ENCODE measurements around the gene SLC1A7. TPM values are rescaled to one million over a fixed set of nuclear protein-coding genes. Genes with fewer than 3 reads are reported as not detected.

Gene SLC1A7
- total and polyA plus RNA-seq, 2 experiments from 2014 or later, result not detected

DNA sequence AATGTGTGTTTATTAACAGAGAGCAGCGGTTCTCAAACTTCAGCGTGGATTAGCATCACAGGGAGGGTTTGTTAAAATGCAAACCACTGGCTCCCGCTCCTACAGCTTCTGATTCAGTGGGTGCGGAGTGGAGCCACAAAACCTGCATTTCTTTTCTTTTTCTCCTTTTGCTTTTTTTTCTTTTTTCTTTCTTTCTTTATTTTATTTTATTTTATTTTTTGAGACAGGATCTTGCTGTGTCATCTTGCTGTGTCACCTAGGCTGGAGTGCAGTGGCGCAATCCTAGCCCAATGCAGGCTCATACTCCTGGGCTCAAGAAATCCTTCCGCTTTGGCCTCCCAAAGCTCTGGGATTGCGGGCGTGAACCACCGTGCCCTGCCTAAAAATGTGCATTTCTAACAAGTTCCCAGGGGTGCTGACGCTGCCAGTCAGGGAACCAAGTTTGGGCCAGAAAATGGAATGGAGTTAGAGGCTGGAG is 20.9 kb upstream of the SLC1A7 start:
- Histone ChIP-seq H3K79me2 (no peaks in the 10 kb centered on the region), H3K36me3 (replicated peaks; ENCODE audit: insufficient read depth, low read depth) (no peaks in the 10 kb centered on the region), H3K27me3 (peaks cover 2% of the 10 kb centered on the region), H3K4me2 (no peak overlapping the region), H3K9me3 (ENCODE audit: low read depth) (no peaks in the 10 kb centered on the region), H4K20me1 (ENCODE audit: insufficient read depth, poor library complexity, severe bottlenecking) (no peaks in the 10 kb centered on the region), H3K4me1 (ENCODE audit: insufficient read depth) (no peaks in the 10 kb centered on the region), H3K27ac (no peak overlapping the region), H3K4me3 (no peak overlapping the region), H3K9me2 (replicated peaks; ENCODE audit: insufficient read depth) (no peaks in the 10 kb centered on the region), H2AFZ (no peak overlapping the region)
- no peak for DNase-seq (ENCODE audit: low spot score)
- 64% methylated on average over 10 of the region's 10 CpGs for WGBS (ENCODE audit: low lambda C conversion rate, missing lambda C conversion rate)
- TF ChIP-seq EZH2 (IDR thresholded peaks at IDR 0.05; ENCODE audit: borderline replicate concordance) (no peak), EZH2phosphoT487 (IDR thresholded peaks at IDR 0.05; ENCODE audit: low read depth, severe bottlenecking, unreplicated experiment) (no peak)
- TF ChIP-seq, protein P1, sequence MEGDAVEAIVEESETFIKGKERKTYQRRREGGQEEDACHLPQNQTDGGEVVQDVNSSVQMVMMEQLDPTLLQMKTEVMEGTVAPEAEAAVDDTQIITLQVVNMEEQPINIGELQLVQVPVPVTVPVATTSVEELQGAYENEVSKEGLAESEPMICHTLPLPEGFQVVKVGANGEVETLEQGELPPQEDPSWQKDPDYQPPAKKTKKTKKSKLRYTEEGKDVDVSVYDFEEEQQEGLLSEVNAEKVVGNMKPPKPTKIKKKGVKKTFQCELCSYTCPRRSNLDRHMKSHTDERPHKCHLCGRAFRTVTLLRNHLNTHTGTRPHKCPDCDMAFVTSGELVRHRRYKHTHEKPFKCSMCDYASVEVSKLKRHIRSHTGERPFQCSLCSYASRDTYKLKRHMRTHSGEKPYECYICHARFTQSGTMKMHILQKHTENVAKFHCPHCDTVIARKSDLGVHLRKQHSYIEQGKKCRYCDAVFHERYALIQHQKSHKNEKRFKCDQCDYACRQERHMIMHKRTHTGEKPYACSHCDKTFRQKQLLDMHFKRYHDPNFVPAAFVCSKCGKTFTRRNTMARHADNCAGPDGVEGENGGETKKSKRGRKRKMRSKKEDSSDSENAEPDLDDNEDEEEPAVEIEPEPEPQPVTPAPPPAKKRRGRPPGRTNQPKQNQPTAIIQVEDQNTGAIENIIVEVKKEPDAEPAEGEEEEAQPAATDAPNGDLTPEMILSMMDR (IDR thresholded peaks at IDR 0.05; ENCODE audit: poor library complexity), result no peak

DNA sequence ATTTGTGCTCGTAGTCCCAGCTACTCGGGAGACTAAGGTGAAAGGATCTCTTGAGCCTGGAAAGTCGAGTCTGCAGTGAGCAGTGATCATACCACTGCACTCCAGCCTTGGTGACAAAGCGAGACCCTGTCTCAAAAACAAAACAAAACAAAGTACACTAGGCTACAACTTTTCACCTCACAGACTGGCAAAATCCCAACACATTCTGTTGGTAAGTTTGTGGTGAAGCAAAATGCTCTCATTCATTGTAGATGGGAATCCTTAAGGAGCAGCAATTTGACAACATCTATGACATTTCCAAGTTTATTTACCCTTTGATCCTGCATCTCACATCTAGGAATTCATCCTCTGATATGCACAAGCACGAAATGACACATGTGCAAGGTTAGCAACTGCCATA is 20.2 kb upstream of the SLC1A7 start:
- no peak for DNase-seq (ENCODE audit: low spot score)
- 83% methylated on average over 5 of the region's 5 CpGs for WGBS (ENCODE audit: low lambda C conversion rate, missing lambda C conversion rate)
- H3K4me3 ChIP-seq, result no peak overlapping the region

DNA sequence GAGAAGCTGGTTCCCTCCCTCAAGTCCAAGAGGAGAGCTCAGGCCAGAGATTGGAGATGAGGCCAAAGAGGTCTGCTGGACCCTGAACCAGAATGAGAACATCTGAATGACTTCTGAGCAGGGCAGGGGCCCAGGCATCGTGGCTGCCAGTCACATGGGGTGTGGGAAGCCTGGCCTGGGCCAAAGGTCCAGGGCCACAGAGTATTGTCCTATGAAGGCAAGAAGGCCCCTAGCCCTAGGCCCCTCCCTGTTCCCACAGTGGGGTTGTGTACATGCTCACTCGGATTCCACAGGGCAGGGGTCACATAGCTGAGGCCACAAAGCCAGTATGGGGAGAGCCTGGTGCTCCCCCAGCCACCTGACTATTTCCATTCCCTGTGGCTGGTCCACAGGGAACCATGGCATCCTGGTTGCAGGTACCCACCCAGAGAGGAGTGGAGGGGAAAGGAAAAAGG is 18.5 kb upstream of the SLC1A7 start:
- Histone ChIP-seq H3K27me3 (peaks cover 2% of the 10 kb centered on the region), H3K4me2 (no peak overlapping the region), H3K4me1 (ENCODE audit: insufficient read depth) (no peaks in the 10 kb centered on the region), H3K79me2 (no peaks in the 10 kb centered on the region), H3K36me3 (replicated peaks; ENCODE audit: insufficient read depth, low read depth) (no peaks in the 10 kb centered on the region), H3K4me3 (no peak overlapping the region), H3K9me2 (replicated peaks; ENCODE audit: insufficient read depth) (no peaks in the 10 kb centered on the region), H4K20me1 (ENCODE audit: insufficient read depth, poor library complexity, severe bottlenecking) (no peaks in the 10 kb centered on the region), H3K9me3 (ENCODE audit: low read depth) (no peaks in the 10 kb centered on the region), H3K27ac (no peak overlapping the region), H2AFZ (no peak overlapping the region)
- WGBS (ENCODE audit: low lambda C conversion rate, missing lambda C conversion rate), result 51% methylated on average over 2 of the region's 2 CpGs
- TF ChIP-seq EZH2phosphoT487 (IDR thresholded peaks at IDR 0.05; ENCODE audit: low read depth, severe bottlenecking, unreplicated experiment) (no peak), EZH2 (IDR thresholded peaks at IDR 0.05; ENCODE audit: borderline replicate concordance) (no peak)
- TF ChIP-seq, protein P1 (IDR thresholded peaks at IDR 0.05; ENCODE audit: poor library complexity), result no peak
- DNase-seq (ENCODE audit: low spot score), result peak; percentile 52

More for the DNA sequence above, 20.2 kb upstream of the SLC1A7 start:
- Histone ChIP-seq H3K4me2 (no peak overlapping the region), H3K36me3 (replicated peaks; ENCODE audit: insufficient read depth, low read depth) (no peaks in the 10 kb centered on the region), H3K27me3 (peaks cover 2% of the 10 kb centered on the region), H2AFZ (no peak overlapping the region), H3K9me2 (replicated peaks; ENCODE audit: insufficient read depth) (no peaks in the 10 kb centered on the region), H3K27ac (no peak overlapping the region), H3K9me3 (ENCODE audit: low read depth) (no peaks in the 10 kb centered on the region), H4K20me1 (ENCODE audit: insufficient read depth, poor library complexity, severe bottlenecking) (no peaks in the 10 kb centered on the region), H3K79me2 (no peaks in the 10 kb centered on the region), H3K4me1 (ENCODE audit: insufficient read depth) (no peaks in the 10 kb centered on the region)
- TF ChIP-seq, protein P1 (IDR thresholded peaks at IDR 0.05; ENCODE audit: poor library complexity), result no peak
- TF ChIP-seq EZH2 (IDR thresholded peaks at IDR 0.05; ENCODE audit: borderline replicate concordance), result no peak
- no peak for TF ChIP-seq EZH2phosphoT487 (IDR thresholded peaks at IDR 0.05; ENCODE audit: low read depth, severe bottlenecking, unreplicated experiment)
